H1 (cell line): ENCODE data around the gene DYNLL2. TPM values are rescaled to one million over a fixed set of nuclear protein-coding genes. Genes with fewer than 3 reads are reported as not detected.

Experiments
- CHD1 ChIP-seq: IDR thresholded peaks from 2 replicates; pipeline ENCODE4 v1.6.1; 2012; ENCODE audit warnings: low read depth, low read length, improper control_type of control experiment
- CHD7 ChIP-seq: fragments of 300-600 bp; sonication (generic); IDR thresholded peaks from 2 replicates; pipeline ENCODE4 v1.7.1; 2012; ENCODE audit warnings: low read length, moderate library complexity, mild to moderate bottlenecking, inconsistent platforms; ENCODE audit not compliant: insufficient replicate concordance
- CTBP2 ChIP-seq: IDR thresholded peaks from 2 replicates; pipeline ENCODE4 v1.7.0; 2011; ENCODE audit warnings: borderline replicate concordance, mild to moderate bottlenecking, moderate library complexity, mixed read lengths, low read length; ENCODE audit not compliant: insufficient read depth, insufficient read length
- FOSL1 ChIP-seq: IDR thresholded peaks from 2 replicates; pipeline ENCODE4 v1.6.1; 2011; ENCODE audit warnings: mild to moderate bottlenecking, low read depth, low read length, moderate library complexity; ENCODE audit not compliant: insufficient read depth
- HDAC6 ChIP-seq: IDR thresholded peaks from one replicate; pipeline ENCODE4 v1.7.1; 2012; ENCODE audit warnings: low read depth, mild to moderate bottlenecking, inconsistent platforms, low read length, moderate library complexity
- KDM5A ChIP-seq: fragments of 200-600 bp; IDR thresholded peaks from 2 replicates; pipeline ENCODE4 v1.7.1; 2012; ENCODE audit warnings: mild to moderate bottlenecking, low read length, inconsistent platforms, mixed read lengths
- PHF8 ChIP-seq: fragments of 200-600 bp; sonication (generic); conservative IDR thresholded peaks from 2 replicates; pipeline ENCODE4 v1.7.1; 2012; ENCODE audit warnings: low read depth, mild to moderate bottlenecking, inconsistent platforms, low read length, moderate library complexity
- RXRA ChIP-seq: IDR thresholded peaks from 2 replicates; pipeline ENCODE4 v1.6.1; 2011; ENCODE audit warnings: low read depth, mild to moderate bottlenecking, low read length, moderate library complexity; ENCODE audit not compliant: insufficient read depth
- SIN3A ChIP-seq, 2 experiments: IDR thresholded peaks in 1 of 2; conservative IDR thresholded peaks in 1 of 2; 2 replicates each; pipeline ENCODE4 v1.6.1; 2011 to 2012; ENCODE audit warnings: low read length in 2 of 2, improper control_type of control experiment in 1 of 2, low read depth in 1 of 2, mild to moderate bottlenecking in 1 of 2
- SIRT6 ChIP-seq: IDR thresholded peaks from one replicate; pipeline ENCODE4 v1.7.1; 2012; ENCODE audit warnings: low read length, inconsistent platforms
- polyA plus RNA-seq, 7 experiments: library from polyadenylated mRNA; depleted of rRNA in 3 of 7; stranded (reverse) in 5 of 7; unstranded in 2 of 7; fragments of >200 nt in 5 of 7; fragments of 200-250 nt in 2 of 7; gene quantifications; 1 replicate in 5 of 7; 2 replicates in 1 of 7; 4 replicates in 1 of 7; pipeline versions ENCODE4 v1.2.1 to v1.2.3, GENCODE V29; 2011 to 2013; ENCODE audit warnings: missing spikeins in 2 of 7, mixed read lengths in 2 of 7
- total RNA-seq: library from RNA; stranded (reverse); fragmentation: NEBNext Ultra II Directional; extraction: Animal tissue kit (Norgen Biotek cat#: 25700); gene quantifications from 2 replicates; pipeline ENCODE4 v1.2.1, GENCODE V29; 2021
- TF ChIP-seq, protein P1 (sequence below): IDR thresholded peaks from 2 replicates; pipeline ENCODE4 v1.6.1; 2012; ENCODE audit warnings: inconsistent platforms

Gene DYNLL2
- total and polyA plus RNA-seq, 2 of the 8 experiments (the other 6 are each of a cell fraction or from before 2014, with no cell fraction given), result 19.8 to 52.7 TPM

DNA sequence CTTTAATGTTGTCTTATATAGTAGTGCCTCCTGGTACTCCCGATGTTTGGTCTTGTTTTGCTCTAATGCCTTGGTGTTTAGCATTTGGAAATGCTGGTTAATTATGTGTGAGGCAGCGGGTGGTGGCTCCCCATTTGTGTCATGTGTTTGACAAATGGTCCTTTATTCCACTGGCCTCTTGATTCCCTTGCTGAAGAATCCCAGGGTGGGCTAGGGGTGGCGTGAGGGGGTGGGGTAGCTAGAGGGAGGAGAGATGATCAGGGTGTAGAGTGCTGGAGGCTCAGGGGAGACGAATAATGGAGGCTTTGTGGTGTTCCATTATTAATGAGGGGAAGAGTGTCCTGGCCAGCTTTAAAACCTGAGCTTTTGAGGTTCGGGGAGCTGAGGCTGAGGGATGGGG is 5.4 kb downstream of the DYNLL2 start (continued):
- no peak for TF ChIP-seq CHD7
- no peak for TF ChIP-seq RXRA
- TF ChIP-seq SIRT6, result no peak
- no peak for TF ChIP-seq CTBP2
- TF ChIP-seq SIN3A (conservative IDR thresholded peaks at IDR 0.05 in 1 of 2, IDR thresholded peaks at IDR 0.05 in 1 of 2; ENCODE audit: low read depth in 1 of 2, low read length in 2 of 2), result no peak
- no peak for TF ChIP-seq CHD1
- no peak for TF ChIP-seq KDM5A
- no peak for TF ChIP-seq HDAC6
- no peak for TF ChIP-seq FOSL1
- no peak for TF ChIP-seq PHF8
- TF ChIP-seq, protein P1, sequence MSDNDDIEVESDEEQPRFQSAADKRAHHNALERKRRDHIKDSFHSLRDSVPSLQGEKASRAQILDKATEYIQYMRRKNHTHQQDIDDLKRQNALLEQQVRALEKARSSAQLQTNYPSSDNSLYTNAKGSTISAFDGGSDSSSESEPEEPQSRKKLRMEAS, result no peak
